Stimulated activated CD8-positive, alpha-beta memory T cell treated with anti-CD3 and anti-CD28 coated beads, Interleukin-15, amount 100 ng/mL, for 24 hours (primary cell): ENCODE measurements around the gene GBX1.

Experiments
- DNase-seq: peaks from one replicate; pipeline ENCODE4 v3.0.0-alpha.2; 2020; ENCODE audit warnings: low read depth

Gene GBX1

GRCh38 chr7:151167197-151167961, at the start of gene GBX1:
Gene GBX1 (minus strand): TSS chr7:151167694. CDS start chr7:151167548, 146 bp downstream.
- DNase-seq: no peak

- no peak for DNase-seq
Measured at GRCh38 chr7:151215396-151215795, 47.9 kb upstream of the GBX1 start.

- DNase-seq: no peak
Measured at GRCh38 chr7:151213826-151214225, 46.3 kb upstream of the GBX1 start.

- no peak for DNase-seq
Measured at GRCh38 chr7:151212626-151213025, 45.1 kb upstream of the GBX1 start.

GRCh38 chr7:151211155-151211772, 43.8 kb upstream of the GBX1 start:
- no peak for DNase-seq

GRCh38 chr7:151210087-151210854, 42.8 kb upstream of the GBX1 start, which contains the start of gene H2BK1:
Gene H2BK1 (minus strand): TSS chr7:151210488. CDS start chr7:151210318, 170 bp downstream.
- DNase-seq: no peak

GRCh38 chr7:151209588-151209987, 42.1 kb upstream of the GBX1 start:
- no peak for DNase-seq

GRCh38 chr7:151208253-151208862, 40.9 kb upstream of the GBX1 start:
- no peak for DNase-seq

GRCh38 chr7:151207804-151208203, 40.3 kb upstream of the GBX1 start:
- DNase-seq: no peak

- no peak for DNase-seq
Measured at GRCh38 chr7:151207315-151207714, 39.8 kb upstream of the GBX1 start.

- DNase-seq: no peak
Measured at GRCh38 chr7:151206914-151207313, 39.4 kb upstream of the GBX1 start.

GRCh38 chr7:151205730-151206129, 38.2 kb upstream of the GBX1 start:
- no peak for DNase-seq

GRCh38 chr7:151204383-151205032, 37.0 kb upstream of the GBX1 start:
- DNase-seq: no peak

GRCh38 chr7:151202836-151203235, 35.3 kb upstream of the GBX1 start:
- no peak for DNase-seq

GRCh38 chr7:151201751-151202150, 34.3 kb upstream of the GBX1 start:
- no peak for DNase-seq

- no peak for DNase-seq
Measured at GRCh38 chr7:151201344-151201743, 33.9 kb upstream of the GBX1 start.

GRCh38 chr7:151198945-151199848, 31.7 kb upstream of the GBX1 start:
- no peak for DNase-seq

GRCh38 chr7:151197932-151198331, 30.4 kb upstream of the GBX1 start:
- no peak for DNase-seq

- no peak for DNase-seq
Measured at GRCh38 chr7:151195616-151196450, 28.3 kb upstream of the GBX1 start.

GRCh38 chr7:151194188-151194587, 26.7 kb upstream of the GBX1 start:
- DNase-seq: no peak
